Activated gamma-delta T cell (primary cell): Measurements from ENCODE around the gene TMEM217.
"Not testable (repeated sequence)": the region's sequence is repeated elsewhere in the genome, so short reads cannot be mapped to it uniquely, and the experiment has no call there.

Experiments used
- DNase-seq: peaks from one replicate; lab custom pipeline; 2025; lab: John Stamatoyannopoulos, UW

TMEM217 gene

GRCh38 chr6:37218061-37218460 lies 39.9 kb downstream of the TMEM217 start:
- DNase-seq: no peak

- no peak for DNase-seq
Measured at GRCh38 chr6:37212268-37212667, 45.7 kb downstream of the TMEM217 start.

GRCh38 chr6:37210313-37210968 lies 47.5 kb downstream of the TMEM217 start:
- no peak for DNase-seq

- DNase-seq: no peak
Measured at GRCh38 chr6:37209461-37210205, 48.3 kb downstream of the TMEM217 start.

- no peak for DNase-seq
Measured at GRCh38 chr6:37208793-37209192, 49.2 kb downstream of the TMEM217 start.

- DNase-seq: no peak
Measured at GRCh38 chr6:37207903-37208456, 50.0 kb downstream of the TMEM217 start.

GRCh38 chr6:37206622-37207021 lies 51.3 kb downstream of the TMEM217 start:
- DNase-seq: no peak

- no peak for DNase-seq
Measured at GRCh38 chr6:37205997-37206340, 52.0 kb downstream of the TMEM217 start.

GRCh38 chr6:37205175-37205996 lies 52.6 kb downstream of the TMEM217 start:
- no peak for DNase-seq

GRCh38 chr6:37204014-37204751 lies 53.8 kb downstream of the TMEM217 start:
- no peak for DNase-seq

GRCh38 chr6:37202788-37203491 lies 55.0 kb downstream of the TMEM217 start:
- DNase-seq: no peak

- no peak for DNase-seq
Measured at GRCh38 chr6:37201726-37202125, 56.2 kb downstream of the TMEM217 start.

- DNase-seq: no peak
Measured at GRCh38 chr6:37200085-37200484, 57.9 kb downstream of the TMEM217 start.

- not testable (repeated sequence) for DNase-seq
Measured at GRCh38 chr6:37196451-37196850, 61.5 kb downstream of the TMEM217 start.

- DNase-seq: not testable (repeated sequence)
Measured at GRCh38 chr6:37194886-37195285, 63.1 kb downstream of the TMEM217 start.

- DNase-seq: no peak
Measured at GRCh38 chr6:37192666-37193065, 65.3 kb downstream of the TMEM217 start.

- no peak for DNase-seq
Measured at GRCh38 chr6:37190159-37190535, 67.8 kb downstream of the TMEM217 start.

- no peak for DNase-seq
Measured at GRCh38 chr6:37188962-37189510, 68.9 kb downstream of the TMEM217 start.

- no peak for DNase-seq
Measured at GRCh38 chr6:37187321-37188022, 70.5 kb downstream of the TMEM217 start.
